Muscle of leg (tissue), 16 donors: ENCODE results near the gene TRIM36. TPM values are rescaled to one million over a fixed set of nuclear protein-coding genes. Genes with fewer than 3 reads are reported as not detected.

Source experiments
- DNase-seq: peaks from one replicate; pipeline ENCODE4 v3.0.0; 2013
- H3K27ac ChIP-seq: one replicate; pipeline ENCODE4 v1.5.1; 2013; ENCODE audit warnings: mild to moderate bottlenecking, low read length, control low read depth
- H3K27me3 ChIP-seq: one replicate; pipeline ENCODE4 v1.6.1; 2013; ENCODE audit warnings: low read length; ENCODE audit not compliant: control insufficient read depth, insufficient read depth
- H3K36me3 ChIP-seq: one replicate; pipeline ENCODE4 v1.6.1; 2013; ENCODE audit warnings: low read length; ENCODE audit not compliant: control insufficient read depth, insufficient read depth
- H3K4me1 ChIP-seq: one replicate; pipeline ENCODE4 v1.6.1; 2013; ENCODE audit warnings: low read length; ENCODE audit not compliant: control insufficient read depth, insufficient read depth
- H3K4me3 ChIP-seq: one replicate; pipeline ENCODE4 v1.5.1; 2013; ENCODE audit warnings: low read length, control low read depth
- H3K9me3 ChIP-seq: replicated peaks from 2 replicates; pipeline ENCODE4 v1.6.1; 2013; ENCODE audit warnings: low read depth, low read length; ENCODE audit not compliant: control insufficient read depth
- WGBS: methylation state at CpG from one replicate; pipeline ENCODE4 v1.1.5; 2013; ENCODE audit warnings: missing lambda C conversion rate; ENCODE audit not compliant: insufficient coverage; 5-methylcytosine and 5-hydroxymethylcytosine counted together
- long read RNA-seq, 11 donors: transcript quantifications; one replicate each; lab custom pipeline, GENCODE V29; 2026
- polyA plus RNA-seq, 8 donors: library from polyadenylated mRNA; unstranded; fragments of 120-200 nt; gene quantifications; one replicate each; pipeline versions ENCODE4 v1.2.1 to v1.2.3, GENCODE V29; 2013; ENCODE audit warnings: inconsistent platforms in 1 of 8, low replicate concordance in 1 of 8; ENCODE audit not compliant: insufficient read length in 8 of 8, insufficient read depth in 1 of 8
- total RNA-seq: library from RNA; stranded (reverse); fragments of 120-200 nt; gene quantifications from one replicate; pipeline ENCODE4 v1.2.4, GENCODE V29; 2013

The TRIM36 gene
- total RNA-seq: 2.0 TPM
- 1 to 10 TPM; 1.8 to 3.4 (median 2.8) TPM for polyA plus RNA-seq
- long read RNA-seq, donor 1, full-length matches to known transcripts: 1 of 1 reads
- long read RNA-seq, donor 1, partial matches to known transcripts: 0 of 1 reads
- long read RNA-seq, donor 1, other reads (novel, unspliced or antisense): 0 of 1 reads
- long read RNA-seq, donor 2: 0 reads
- long read RNA-seq, donor 3: 0 reads
- long read RNA-seq, donor 4: 0 reads
- long read RNA-seq, donor 5: 0 reads
- long read RNA-seq, donor 6: 0 reads
- long read RNA-seq, donor 7, partial matches to known transcripts: 0 of 1 reads
- long read RNA-seq, donor 7, other reads (novel, unspliced or antisense): 0 of 1 reads
- long read RNA-seq, donor 8, full-length matches to known transcripts: 2 of 2 reads
- long read RNA-seq, donor 8, partial matches to known transcripts: 0 of 2 reads
- long read RNA-seq, donor 8, other reads (novel, unspliced or antisense): 0 of 2 reads
- long read RNA-seq, donor 9: 0 reads
- long read RNA-seq, donor 10, partial matches to known transcripts: 0 of 1 reads
- long read RNA-seq, donor 10, other reads (novel, unspliced or antisense): 0 of 1 reads
- long read RNA-seq, donor 11, partial matches to known transcripts: 0 of 1 reads
- long read RNA-seq, donor 11, other reads (novel, unspliced or antisense): 0 of 1 reads

DNA sequence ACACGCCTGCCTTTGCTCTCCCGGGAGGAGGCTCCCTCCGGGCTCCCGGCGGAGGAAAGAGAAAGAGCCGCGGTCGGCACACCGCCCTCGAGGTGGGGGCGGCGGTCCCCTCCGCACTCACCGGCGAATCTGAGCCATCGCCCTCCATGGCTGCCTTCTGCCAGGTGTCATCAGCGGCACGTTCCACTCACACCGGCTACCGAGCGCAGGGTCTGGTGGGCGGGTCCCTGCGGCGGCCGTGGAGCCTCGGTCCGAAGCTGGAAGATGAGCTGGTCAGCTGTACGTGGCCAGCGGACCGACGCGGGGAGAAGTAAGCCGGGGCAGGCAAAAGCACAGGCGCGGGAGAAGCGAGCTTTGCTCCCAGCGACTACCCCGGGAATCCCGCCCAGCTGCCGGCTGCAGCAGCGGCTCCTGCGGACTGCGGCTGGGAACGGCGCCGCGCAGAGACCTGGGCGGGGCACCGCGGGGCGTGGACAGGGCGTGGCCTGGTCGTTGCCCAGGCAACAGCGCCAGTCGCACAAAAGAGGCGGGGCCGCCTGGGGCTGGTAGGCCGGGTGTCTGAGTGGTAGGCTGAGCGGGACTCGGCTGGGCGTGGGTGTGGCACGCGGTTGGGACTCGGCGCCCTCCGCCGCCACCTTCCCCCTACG, at the start of gene TRIM36:
Gene TRIM36 (minus strand): TSS at position 422 of the 647 bp plus-strand sequence. CDS start 274 bp downstream, at position 148.
- H3K36me3 ChIP-seq: no peaks in the 10 kb centered on the region
- peak; percentile 88 for DNase-seq
- H3K27ac ChIP-seq: peak within 1 kb of the TSS; percentile 75
- under 1% methylated on average over 52 of the region's 68 CpGs for WGBS
- H3K4me3 ChIP-seq: peak within 1 kb of the TSS; percentile 81
- no peaks in the 10 kb centered on the region for H3K9me3 ChIP-seq
- peaks cover 38% of the 10 kb centered on the region for H3K27me3 ChIP-seq
- H3K4me1 ChIP-seq: peaks cover 13% of the 10 kb centered on the region

- no peak overlapping the region for H3K27ac ChIP-seq
- no peak overlapping the region for H3K4me3 ChIP-seq
- peaks cover 2% of the 10 kb centered on the region for H3K9me3 ChIP-seq
- WGBS: no CpG with 5 or more reads among the region's 1 CpG
- H3K36me3 ChIP-seq: peaks cover 13% of the 10 kb centered on the region
- no peaks in the 10 kb centered on the region for H3K4me1 ChIP-seq
- DNase-seq: no peak
- H3K27me3 ChIP-seq: no peaks in the 10 kb centered on the region
Observed at GRCh38 chr5:115214541-115214940, 44.8 kb upstream of the TRIM36 start.

DNA sequence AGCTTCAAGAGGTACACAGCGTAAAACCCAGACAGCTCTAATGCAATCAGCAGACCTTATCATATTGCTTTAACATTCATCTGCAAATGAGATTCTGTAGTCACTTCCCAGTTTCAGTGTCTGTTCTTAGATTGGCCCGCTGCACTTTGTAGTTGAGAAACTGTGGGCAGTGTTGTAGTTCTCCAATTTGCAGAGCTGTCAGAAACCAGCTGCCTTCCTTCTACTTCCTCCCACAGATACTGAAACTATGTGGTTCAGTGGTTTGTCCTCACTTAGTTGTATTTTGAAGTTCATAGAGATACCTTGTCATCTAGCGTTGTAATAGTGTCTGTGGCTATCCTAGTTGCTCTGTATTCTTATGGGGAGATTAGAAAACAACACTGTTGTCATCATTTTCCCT, 39.6 kb upstream of the TRIM36 start:
- Histone ChIP-seq H3K4me3 (no peak overlapping the region), H3K4me1 (no peaks in the 10 kb centered on the region), H3K27ac (no peak overlapping the region), H3K27me3 (no peaks in the 10 kb centered on the region), H3K36me3 (peaks cover 7% of the 10 kb centered on the region), H3K9me3 (no peaks in the 10 kb centered on the region)
- peak; percentile 63 for DNase-seq
- 57% methylated on average over 1 of the region's 3 CpGs for WGBS

DNA sequence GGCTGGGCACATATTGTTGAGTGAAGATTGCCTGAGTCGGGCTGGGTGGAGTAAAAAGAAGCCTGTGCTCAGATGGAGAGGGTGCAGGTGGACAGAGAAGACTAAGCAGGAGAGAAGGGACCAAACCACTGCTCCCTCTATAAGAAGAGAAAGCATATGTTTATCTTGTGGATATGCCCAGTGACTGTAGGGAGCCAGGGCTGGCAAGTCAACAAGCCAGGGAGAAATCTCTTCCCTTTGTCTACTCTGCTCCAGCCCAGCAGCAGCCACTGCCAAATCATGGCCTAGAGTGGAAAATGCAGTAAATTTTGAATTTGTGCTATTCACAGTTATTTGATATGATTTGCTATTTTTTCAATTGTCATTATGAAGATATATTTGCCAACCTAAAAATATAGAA, 33.2 kb upstream of the TRIM36 start:
- H3K27ac ChIP-seq: no peak overlapping the region
- no peaks in the 10 kb centered on the region for H3K36me3 ChIP-seq
- no peaks in the 10 kb centered on the region for H3K4me1 ChIP-seq
- WGBS: 100% methylated on average over 1 of the region's 1 CpG
- H3K9me3 ChIP-seq: no peaks in the 10 kb centered on the region
- no peak overlapping the region for H3K4me3 ChIP-seq
- no peaks in the 10 kb centered on the region for H3K27me3 ChIP-seq
- DNase-seq: no peak

DNA sequence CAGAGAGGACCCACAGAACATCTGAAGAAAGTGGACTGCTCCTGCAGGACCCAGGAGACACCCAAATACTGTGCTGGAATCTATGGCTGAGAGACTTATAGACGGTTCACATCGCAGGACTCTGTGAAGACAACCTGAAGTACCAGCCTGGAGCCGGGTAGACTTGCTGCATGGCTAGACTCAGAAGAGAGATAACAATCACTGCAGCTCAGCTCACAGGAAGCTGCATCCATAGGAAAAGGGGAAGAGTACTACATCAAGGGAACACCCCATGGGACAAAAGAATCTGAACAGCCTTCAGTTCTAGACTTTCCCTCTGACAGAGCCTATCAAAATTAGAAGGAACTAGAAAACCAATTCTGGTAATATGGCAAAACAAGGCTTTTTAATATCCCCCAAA, 26.5 kb upstream of the TRIM36 start:
- Histone ChIP-seq H3K27ac (no peak overlapping the region), H3K36me3 (no peaks in the 10 kb centered on the region), H3K4me1 (no peaks in the 10 kb centered on the region), H3K4me3 (no peak overlapping the region), H3K27me3 (no peaks in the 10 kb centered on the region), H3K9me3 (no peaks in the 10 kb centered on the region)
- WGBS: 79% methylated on average over 3 of the region's 3 CpGs
- no peak for DNase-seq

GRCh38 chr5:115194676-115195075, 25.0 kb upstream of the TRIM36 start:
- no peaks in the 10 kb centered on the region for H3K27me3 ChIP-seq
- no CpG with 5 or more reads among the region's 2 CpGs for WGBS
- H3K4me3 ChIP-seq: no peak overlapping the region
- no peak for DNase-seq
- no peak overlapping the region for H3K27ac ChIP-seq
- no peaks in the 10 kb centered on the region for H3K9me3 ChIP-seq
- H3K36me3 ChIP-seq: no peaks in the 10 kb centered on the region
- no peaks in the 10 kb centered on the region for H3K4me1 ChIP-seq

DNA sequence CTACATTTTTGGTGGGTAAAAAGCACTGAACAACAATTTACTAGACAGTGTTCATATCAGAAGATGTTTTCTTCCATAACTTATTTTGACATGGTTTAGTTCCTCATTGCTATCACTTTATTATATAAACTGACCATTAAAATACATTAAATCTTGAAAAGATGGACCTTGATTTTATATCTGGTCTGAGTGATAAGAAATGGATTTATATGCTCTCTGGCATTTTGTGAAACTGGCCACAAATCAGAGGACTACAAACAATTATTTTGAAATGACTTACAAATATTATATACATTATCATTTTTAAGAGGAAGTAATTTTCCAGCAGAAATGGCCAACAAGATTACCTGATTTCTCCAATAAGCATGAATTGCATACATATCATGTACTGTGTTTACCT, 23.6 kb upstream of the TRIM36 start:
- Histone ChIP-seq H3K4me3 (no peak overlapping the region), H3K27ac (no peak overlapping the region), H3K4me1 (no peaks in the 10 kb centered on the region), H3K9me3 (no peaks in the 10 kb centered on the region), H3K36me3 (no peaks in the 10 kb centered on the region), H3K27me3 (no peaks in the 10 kb centered on the region)
- DNase-seq: no peak

- Histone ChIP-seq H3K4me3 (no peak overlapping the region), H3K4me1 (no peaks in the 10 kb centered on the region), H3K36me3 (no peaks in the 10 kb centered on the region)
Observed at GRCh38 chr5:115192098-115192497, 22.4 kb upstream of the TRIM36 start.

DNA sequence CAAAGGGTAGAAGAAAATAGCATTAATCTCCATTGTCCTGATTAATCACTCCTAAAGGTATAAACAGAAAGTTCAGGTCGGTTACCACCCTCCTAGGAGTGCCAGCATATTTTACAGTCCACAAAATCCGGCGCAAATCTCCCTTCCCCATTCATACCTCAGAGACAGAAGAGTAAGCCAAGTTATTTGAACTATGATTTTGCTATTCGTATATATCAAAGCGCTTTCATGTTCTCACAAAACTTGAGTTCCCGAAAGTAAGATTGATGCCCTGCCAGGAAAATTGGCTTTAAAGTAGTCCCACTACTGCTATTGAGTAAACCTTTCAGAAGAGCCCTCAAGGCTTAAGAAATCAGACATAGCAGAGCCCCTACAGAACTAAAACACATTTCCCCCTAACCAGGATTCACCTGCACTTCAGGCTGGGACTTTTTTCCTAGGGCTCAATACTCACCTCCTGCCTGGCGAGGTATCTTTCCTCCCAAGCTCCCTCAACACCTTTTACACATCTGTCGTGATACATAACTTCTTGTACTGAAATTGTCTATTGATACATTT, 21.8 kb upstream of the TRIM36 start:
- no peak for DNase-seq
- 83% methylated on average over 4 of the region's 8 CpGs for WGBS
- Histone ChIP-seq H3K9me3 (no peaks in the 10 kb centered on the region), H3K36me3 (no peaks in the 10 kb centered on the region), H3K4me1 (no peaks in the 10 kb centered on the region), H3K27me3 (peaks cover 3% of the 10 kb centered on the region), H3K27ac (no peak overlapping the region), H3K4me3 (no peak overlapping the region)

More at GRCh38 chr5:115192098-115192497, 22.4 kb upstream of the TRIM36 start:
- Histone ChIP-seq H3K27me3 (peaks cover 3% of the 10 kb centered on the region), H3K27ac (no peak overlapping the region), H3K9me3 (no peaks in the 10 kb centered on the region)
- DNase-seq: no peak
- no CpG with 5 or more reads among the region's 1 CpG for whole genome bisulfite sequencing

DNA sequence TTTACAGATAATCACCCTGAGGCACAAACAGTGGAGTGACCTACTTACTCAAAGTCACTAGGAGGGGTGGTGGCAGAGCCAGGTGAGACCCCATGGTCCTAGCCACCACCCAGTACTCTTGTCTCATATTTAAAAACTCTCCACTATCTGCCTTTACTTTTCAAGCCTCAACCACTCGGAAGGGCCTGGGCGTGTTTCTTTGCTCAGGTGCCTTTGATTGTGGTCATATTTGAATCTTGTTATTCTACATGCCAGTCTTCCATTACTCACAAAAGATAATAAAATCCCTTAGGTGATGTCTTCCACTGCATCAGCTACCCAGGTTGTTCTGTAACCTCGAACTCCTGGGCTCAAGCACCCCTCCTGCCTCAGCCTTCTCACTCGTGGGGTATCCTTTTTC, 20.7 kb upstream of the TRIM36 start:
- H3K4me1 ChIP-seq: no peaks in the 10 kb centered on the region
- no peaks in the 10 kb centered on the region for H3K36me3 ChIP-seq
- H3K4me3 ChIP-seq: no peak overlapping the region
- H3K27ac ChIP-seq: no peak overlapping the region
- DNase-seq: no peak
- no peaks in the 10 kb centered on the region for H3K9me3 ChIP-seq
- 63% methylated on average over 1 of the region's 4 CpGs for WGBS
- H3K27me3 ChIP-seq: peaks cover 3% of the 10 kb centered on the region
